BJ (cell line): ENCODE data around the gene SYNE1. TPM values are rescaled to one million over a fixed set of nuclear protein-coding genes. Genes with fewer than 3 reads are reported as not detected.
"Not testable (repeated sequence)": the region's sequence is repeated elsewhere in the genome, so short reads cannot be mapped to it uniquely, and the experiment has no call there.

Source experiments
- CTCF ChIA-PET: fragments of 350-600 bp; formaldehyde crosslinking; extraction: SDS; loops from one replicate; lab custom pipeline; 2021; ENCODE audit warnings: antibody characterized with exemption, inconsistent platforms; lab: Yijun Ruan, JAX
- POLR2A ChIA-PET: fragments of 300-600 bp; sonication (Branson Sonifier 250); formaldehyde crosslinking; extraction: SDS; loops from one replicate; lab custom pipeline; 2021; ENCODE audit warnings: antibody characterized with exemption; lab: Charles Lee
- DNase-seq: peaks from one replicate; pipeline ENCODE4 v3.0.0-alpha.2; 2011; ENCODE audit warnings: low read depth
- H3K27me3 ChIP-seq: 2 replicates; pipeline ENCODE4 v1.6.0; 2011; ENCODE audit warnings: low read length; ENCODE audit not compliant: control insufficient read depth, insufficient read depth
- H3K36me3 ChIP-seq: 2 replicates; pipeline ENCODE4 v1.5.1; 2011; ENCODE audit warnings: low read length; ENCODE audit not compliant: control insufficient read depth, insufficient read depth
- H3K4me3 ChIP-seq: 2 replicates; pipeline ENCODE4 v1.5.1; 2011; ENCODE audit warnings: low read depth, mild to moderate bottlenecking, control low read depth, low read length
- CTCF ChIP-seq: IDR thresholded peaks from 2 replicates; pipeline ENCODE4 v1.5.1; 2011; ENCODE audit warnings: low read depth, mild to moderate bottlenecking, control low read depth, inconsistent platforms, low read length, moderate library complexity; ENCODE audit not compliant: insufficient read depth
- polyA plus RNA-seq: library from polyadenylated mRNA; depleted of rRNA; stranded (reverse); fragments of >200 nt; gene quantifications from 2 replicates; pipeline ENCODE4 v1.2.3, GENCODE V29; 2011

Gene SYNE1
- polyA plus RNA-seq, 1 experiment = 44.2 TPM

- no peak for TF ChIP-seq CTCF
- CTCF ChIA-PET = no interaction called here
- Histone ChIP-seq H3K4me3 (no peak overlapping the region), H3K36me3 (no peaks in the 10 kb centered on the region), H3K27me3 (no peaks in the 10 kb centered on the region)
- DNase-seq = no peak
- POLR2A ChIA-PET = no interaction called here
These were observed 550.8 kb downstream of the SYNE1 start for GRCh38 chr6:152086223-152086873.

- no peak for TF ChIP-seq CTCF
- H3K36me3 ChIP-seq = no peaks in the 10 kb centered on the region
- ChIA-PET CTCF (interaction anchor here (1.1 kb wide), 1 partner anchor 18 kb away, joined by 3 read pairs; no protein-coding TSS in a partner anchor), POLR2A (no interaction called here)
- H3K4me3 ChIP-seq = no peak overlapping the region
- no peaks in the 10 kb centered on the region for H3K27me3 ChIP-seq
- DNase-seq = no peak
These were observed 551.7 kb downstream of the SYNE1 start for GRCh38 chr6:152085451-152085921.

GRCh38 chr6:152078804-152079203, 558.4 kb downstream of the SYNE1 start:
- Histone ChIP-seq H3K4me3 (no peak overlapping the region), H3K27me3 (no peaks in the 10 kb centered on the region), H3K36me3 (no peaks in the 10 kb centered on the region)
- POLR2A ChIA-PET = no interaction called here
- DNase-seq = no peak
- no peak for TF ChIP-seq CTCF
- CTCF ChIA-PET = interaction anchor here (0.9 to 1.4 kb wide), 2 partner anchors 13 to 313 kb away, joined by 3 to 4 read pairs; no protein-coding TSS in a partner anchor

- CTCF ChIA-PET = interaction anchor here (0.9 kb wide), 1 partner anchor 312 kb away, joined by 3 read pairs; no protein-coding TSS in a partner anchor
- POLR2A ChIA-PET = no interaction called here
These were observed 559.2 kb downstream of the SYNE1 start for GRCh38 chr6:152078001-152078400.

GRCh38 chr6:152076242-152076641, 560.9 kb downstream of the SYNE1 start:
- POLR2A ChIA-PET, CTCF ChIA-PET, DNase-seq: not testable (repeated sequence)

More at GRCh38 chr6:152078001-152078400, 559.2 kb downstream of the SYNE1 start:
- H3K4me3 ChIP-seq = no peak overlapping the region
- TF ChIP-seq CTCF = no peak
- H3K36me3 ChIP-seq = no peaks in the 10 kb centered on the region
- DNase-seq = no peak
- no peaks in the 10 kb centered on the region for H3K27me3 ChIP-seq

More at GRCh38 chr6:152076242-152076641, 560.9 kb downstream of the SYNE1 start:
- not testable (repeated sequence) for H3K36me3 ChIP-seq, H3K4me3 ChIP-seq, H3K27me3 ChIP-seq
